CD4-positive, alpha-beta T cell treated with Interleukin-10 for 1 hour (primary cell): ENCODE results near the gene LRRC73.
"Not testable (repeated sequence)": the region's sequence is repeated elsewhere in the genome, so short reads cannot be mapped to it uniquely, and the experiment has no call there.

ENCODE experiments used
- DNase-seq: peaks from one replicate; pipeline ENCODE4 v3.0.0-alpha.2; 2020

LRRC73 gene

GRCh38 chr6:43459535-43459934, 50.6 kb downstream of the LRRC73 start:
- no peak for DNase-seq

GRCh38 chr6:43458154-43458553, 52.0 kb downstream of the LRRC73 start:
- not testable (repeated sequence) for DNase-seq

GRCh38 chr6:43457643-43458042, 52.5 kb downstream of the LRRC73 start:
- DNase-seq, result no peak
